ENCODE data around the gene CACNA1G. TPM values are rescaled to one million over a fixed set of nuclear protein-coding genes. Genes with fewer than 3 reads are reported as not detected.

The CACNA1G gene
- total and polyA plus RNA-seq, 4 donors = under 0.01 to 0.14 (median 0.01) TPM; not detected in 1

GRCh38 chr17:50542795-50543774 is 17.4 kb upstream of the CACNA1G start:
- no peak overlapping the region for H3K9ac ChIP-seq (ENCODE audit: low read depth in 1 of 2, low read length in 2 of 2)
- peaks cover 6 to 27% (median 18%) of the 10 kb centered on the region in 4 donors for H3K4me1 ChIP-seq (ENCODE audit: control insufficient read depth in 4 of 4, insufficient read depth in 4 of 4, low read length in 3 of 4)

More at GRCh38 chr17:50542795-50543774, 17.4 kb upstream of the CACNA1G start:
- WGBS = 78% methylated on average over 16 of the region's 16 CpGs
- no peak for DNase-seq (ENCODE audit: low spot score)
- no peak overlapping the region for H3K27ac ChIP-seq (ENCODE audit: low read depth in 1 of 2, low read length in 2 of 2)
- no peak for TF ChIP-seq TAF1 (conservative IDR thresholded peaks at IDR 0.05)
- no peak for TF ChIP-seq RAD21 (IDR thresholded peaks at IDR 0.05)
- no peak for TF ChIP-seq JUND (IDR thresholded peaks at IDR 0.05)
- TF ChIP-seq REST (IDR thresholded peaks at IDR 0.05) = no peak
- no peak for TF ChIP-seq MAX (IDR thresholded peaks at IDR 0.05)
- TF ChIP-seq ZBTB33 (IDR thresholded peaks at IDR 0.05) = no peak
- no peak for TF ChIP-seq YY1 (IDR thresholded peaks at IDR 0.05)
- no peak for TF ChIP-seq HNF4G (IDR thresholded peaks at IDR 0.05)
- TF ChIP-seq NR2F2 (IDR thresholded peaks at IDR 0.05) = no peak
- TF ChIP-seq FOXA1 (IDR thresholded peaks at IDR 0.05) = no peak
- TF ChIP-seq HNF4A (conservative IDR thresholded peaks at IDR 0.05) = no peak
- TF ChIP-seq GABPA (IDR thresholded peaks at IDR 0.05 in 1 of 2, conservative IDR thresholded peaks at IDR 0.05 in 1 of 2) = no peak
- no peak for TF ChIP-seq RXRA (IDR thresholded peaks at IDR 0.05)
- TF ChIP-seq FOXA2 (IDR thresholded peaks at IDR 0.05) = no peak
- TF ChIP-seq ATF3 (IDR thresholded peaks at IDR 0.05) = no peak
- TF ChIP-seq CTCF (IDR thresholded peaks at IDR 0.05; ENCODE audit: low read depth, low read length, missing input control) = no peak
- TF ChIP-seq SP1 (IDR thresholded peaks at IDR 0.05) = no peak
- TF ChIP-seq EGR1 (IDR thresholded peaks at IDR 0.05; ENCODE audit: low read depth in 2 of 2) = no peak
- H3K4me3 ChIP-seq (ENCODE audit: low read depth in 1 of 3, low read length in 3 of 3) = no peak overlapping the region
- no peaks in the 10 kb centered on the region for H3K9me3 ChIP-seq (ENCODE audit: control insufficient read depth in 4 of 4, low read length in 3 of 4)
- no peaks in the 10 kb centered on the region for H3K36me3 ChIP-seq (ENCODE audit: control insufficient read depth in 4 of 4, insufficient read depth in 3 of 4, low read depth in 1 of 4, low read length in 3 of 4)
- no peaks in the 10 kb centered on the region for H3K27me3 ChIP-seq (ENCODE audit: control insufficient read depth in 4 of 4, insufficient read depth in 4 of 4, low read length in 3 of 4)

All from liver (tissue), 9 donors.